Mucosa of rectum (tissue), 2 donors: ENCODE data around the gene SPPL2B.
A peak's percentile ranks its signal among the peaks of the same experiment; 100 is the strongest.
"Not testable (repeated sequence)": the region's sequence is repeated elsewhere in the genome, so short reads cannot be mapped to it uniquely, and the experiment has no call there.

ENCODE experiments used
- H3K27ac ChIP-seq, 2 donors: one replicate each; pipeline ENCODE4 v1.7.0; 2013; ENCODE audit warnings: inconsistent platforms in 2 of 2, low read depth in 2 of 2, low read length in 2 of 2
- H3K27me3 ChIP-seq, 2 donors: one replicate each; pipeline ENCODE4 v1.7.0; 2013; ENCODE audit warnings: low read length in 2 of 2; ENCODE audit not compliant: control insufficient read depth in 2 of 2, insufficient read depth in 2 of 2
- H3K36me3 ChIP-seq, 2 donors: one replicate each; pipeline ENCODE4 v1.7.0; 2013; ENCODE audit warnings: low read length in 2 of 2; ENCODE audit not compliant: control insufficient read depth in 2 of 2, insufficient read depth in 2 of 2
- H3K4me1 ChIP-seq, 2 donors: one replicate each; pipeline ENCODE4 v1.7.0; 2013; ENCODE audit warnings: low read length in 2 of 2, mild to moderate bottlenecking in 1 of 2; ENCODE audit not compliant: control insufficient read depth in 2 of 2, insufficient read depth in 2 of 2
- H3K4me3 ChIP-seq, 2 donors: one replicate each; pipeline ENCODE4 v1.7.0; 2013; ENCODE audit warnings: low read length in 2 of 2
- H3K9ac ChIP-seq, 2 donors: one replicate each; pipeline ENCODE4 v1.7.0; 2013; ENCODE audit warnings: low read length in 2 of 2, low read depth in 1 of 2, mild to moderate bottlenecking in 1 of 2
- H3K9me3 ChIP-seq, 2 donors: one replicate each; pipeline ENCODE4 v1.7.0; 2013; ENCODE audit warnings: low read length in 2 of 2; ENCODE audit not compliant: control insufficient read depth in 2 of 2
- donor health status: healthy.
- donor health status: Normal muscosa, but diverticular disease.

The SPPL2B gene

DNA sequence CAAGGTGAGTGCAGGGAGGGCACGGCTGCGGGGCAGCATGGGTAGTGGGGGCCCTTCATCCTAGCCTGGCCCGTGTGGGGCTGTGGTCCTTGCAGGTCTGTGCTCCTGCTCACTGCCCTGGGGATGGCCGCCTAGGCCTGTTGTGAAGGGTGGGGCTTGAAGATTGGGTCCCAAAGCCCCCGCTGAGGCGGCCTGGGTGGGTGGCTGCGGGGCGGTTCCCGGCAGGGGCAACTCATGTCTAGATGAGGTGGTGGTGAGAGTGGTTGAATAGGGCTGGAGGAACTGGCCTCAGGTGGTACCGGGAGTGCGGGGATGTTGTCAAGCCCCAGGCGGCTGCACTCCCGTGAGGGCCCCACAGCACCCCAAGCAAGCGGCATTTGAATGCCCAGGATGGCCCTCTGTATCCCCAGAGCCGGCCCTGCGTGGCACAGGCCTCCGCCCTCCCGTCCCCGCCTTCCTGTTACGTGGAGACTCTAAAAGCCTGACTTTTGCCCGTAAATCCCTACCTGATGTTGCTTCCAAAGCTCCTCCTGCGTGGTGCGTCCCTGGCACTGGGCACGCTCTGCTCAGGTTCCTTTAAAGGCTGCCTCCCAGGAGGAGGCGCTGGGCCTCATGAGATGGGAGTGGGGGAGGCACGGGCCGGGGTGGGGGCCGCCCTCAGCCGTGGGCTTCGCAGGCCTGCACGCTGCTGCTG, 15.0 kb downstream of the SPPL2B start:
- Histone ChIP-seq H3K4me1 (peaks cover 3 to 7% of the 10 kb centered on the region in 2 donors), H3K9ac (no peak overlapping the region), H3K27ac (no peak overlapping the region), H3K4me3 (no peak overlapping the region), H3K36me3 (peaks cover 19 to 26% of the 10 kb centered on the region in 2 donors), H3K27me3 (no peaks in the 10 kb centered on the region), H3K9me3 (no peaks in the 10 kb centered on the region)

- no peaks in the 10 kb centered on the region for H3K27me3 ChIP-seq
- H3K27ac ChIP-seq: no peak overlapping the region
- peaks cover 25 to 28% of the 10 kb centered on the region in 2 donors for H3K36me3 ChIP-seq
- no peak overlapping the region for H3K4me3 ChIP-seq
- no peak overlapping the region for H3K9ac ChIP-seq
- H3K9me3 ChIP-seq: no peaks in the 10 kb centered on the region
- peaks cover 3 to 7% of the 10 kb centered on the region in 2 donors for H3K4me1 ChIP-seq
Observed at GRCh38 chr19:2344381-2344870, 15.9 kb downstream of the SPPL2B start.

- Histone ChIP-seq H3K36me3 (peaks cover 23 to 29% of the 10 kb centered on the region in 2 donors), H3K4me3 (no peak overlapping the region), H3K4me1 (peaks cover 3 to 7% of the 10 kb centered on the region in 2 donors), H3K27me3 (no peaks in the 10 kb centered on the region), H3K9ac (no peak overlapping the region), H3K27ac (no peak overlapping the region), H3K9me3 (no peaks in the 10 kb centered on the region)
Observed at GRCh38 chr19:2345076-2345475, 16.6 kb downstream of the SPPL2B start.

GRCh38 chr19:2345794-2346663, 17.5 kb downstream of the SPPL2B start:
- Histone ChIP-seq H3K36me3 (peaks cover 29 to 35% of the 10 kb centered on the region in 2 donors), H3K4me1 (peaks cover 3 to 7% of the 10 kb centered on the region in 2 donors), H3K9me3 (no peaks in the 10 kb centered on the region), H3K27me3 (no peaks in the 10 kb centered on the region), H3K4me3 (no peak overlapping the region), H3K27ac (peak overlapping the region in 1 of 2 donors; percentile 48), H3K9ac (no peak overlapping the region)

- H3K27me3 ChIP-seq, H3K9ac ChIP-seq, H3K9me3 ChIP-seq, H3K4me3 ChIP-seq, H3K4me1 ChIP-seq, H3K27ac ChIP-seq: not testable (repeated sequence)
- peaks cover 27 to 37% of the 10 kb centered on the region in 2 donors for H3K36me3 ChIP-seq
Observed at GRCh38 chr19:2349818-2350217, 21.3 kb downstream of the SPPL2B start.

DNA sequence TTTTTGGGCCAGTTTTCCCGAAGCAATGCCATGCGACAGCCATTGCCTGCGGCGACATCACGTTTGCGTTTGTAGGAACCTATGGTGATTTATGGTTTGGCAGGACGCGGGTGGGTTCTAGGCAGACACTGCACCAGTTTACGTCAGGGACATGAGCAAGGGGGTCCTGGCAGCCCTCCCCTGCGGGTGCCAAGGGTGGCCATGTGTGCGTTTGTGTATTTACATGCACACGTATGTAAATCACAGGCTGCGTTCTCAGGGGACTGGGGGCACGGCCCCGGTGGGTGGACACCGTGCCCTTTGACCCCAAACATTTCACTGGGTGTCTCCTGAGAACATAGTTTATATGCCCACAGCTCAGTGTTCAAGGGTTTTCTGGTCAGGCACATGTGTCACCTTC, 22.2 kb downstream of the SPPL2B start:
- Histone ChIP-seq H3K27ac (no peak overlapping the region), H3K9me3 (no peaks in the 10 kb centered on the region), H3K4me1 (peaks cover 2 to 6% of the 10 kb centered on the region in 2 donors), H3K4me3 (no peak overlapping the region), H3K9ac (no peak overlapping the region), H3K36me3 (peaks cover 26 to 37% of the 10 kb centered on the region in 2 donors), H3K27me3 (no peaks in the 10 kb centered on the region)

GRCh38 chr19:2351591-2351990, 23.1 kb downstream of the SPPL2B start:
- H3K27me3 ChIP-seq: no peaks in the 10 kb centered on the region
- peaks cover 26 to 37% of the 10 kb centered on the region in 2 donors for H3K36me3 ChIP-seq
- H3K4me1 ChIP-seq: no peaks in the 10 kb centered on the region
- H3K9me3 ChIP-seq: no peaks in the 10 kb centered on the region
- H3K9ac ChIP-seq: no peak overlapping the region
- H3K27ac ChIP-seq: no peak overlapping the region
- H3K4me3 ChIP-seq: no peak overlapping the region

DNA sequence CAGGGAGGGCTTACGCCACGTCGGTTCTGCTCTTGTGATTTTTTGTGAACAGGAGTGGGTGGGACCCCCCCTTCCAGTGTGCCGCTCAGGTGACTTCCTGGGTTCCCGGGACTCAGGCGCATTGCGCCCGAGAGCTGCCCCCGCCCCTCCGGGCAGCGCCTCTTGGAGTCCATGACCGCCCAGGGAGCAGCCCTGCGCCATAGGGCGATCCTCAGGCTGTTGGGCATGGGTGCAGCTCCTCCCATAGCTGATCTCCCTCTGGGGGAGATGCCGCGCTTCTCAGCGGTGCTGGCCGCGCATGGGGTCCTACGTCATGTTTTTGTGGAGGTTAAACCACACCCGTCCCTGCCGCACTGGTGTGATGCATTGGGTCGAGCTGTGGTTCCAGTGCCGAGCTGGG, 23.6 kb downstream of the SPPL2B start:
- Histone ChIP-seq H3K27me3 (no peaks in the 10 kb centered on the region), H3K9ac (no peak overlapping the region), H3K27ac (no peak overlapping the region), H3K9me3 (no peaks in the 10 kb centered on the region), H3K36me3 (peaks cover 26 to 37% of the 10 kb centered on the region in 2 donors), H3K4me3 (no peak overlapping the region), H3K4me1 (no peaks in the 10 kb centered on the region)

- H3K36me3 ChIP-seq: peaks cover 25 to 36% of the 10 kb centered on the region in 2 donors
- no peak overlapping the region for H3K27ac ChIP-seq
- no peaks in the 10 kb centered on the region for H3K27me3 ChIP-seq
- H3K4me3 ChIP-seq: no peak overlapping the region
- no peaks in the 10 kb centered on the region for H3K9me3 ChIP-seq
- H3K9ac ChIP-seq: no peak overlapping the region
- H3K4me1 ChIP-seq: no peaks in the 10 kb centered on the region
Observed at GRCh38 chr19:2353159-2353886, 24.8 kb downstream of the SPPL2B start.
